HG02678 (cell line): Measurements from ENCODE around the gene KIRREL2.
A peak's percentile ranks its signal among the peaks of the same experiment; 100 is the strongest.

Source experiments
- ATAC-seq: cut with Tn5 transposase; IDR thresholded peaks from one replicate; pipeline ENCODE4 v1.9.1; 2021; ENCODE audit warnings: mild to moderate bottlenecking, moderate library complexity; ENCODE audit not compliant: unreplicated experiment

The KIRREL2 gene

DNA sequence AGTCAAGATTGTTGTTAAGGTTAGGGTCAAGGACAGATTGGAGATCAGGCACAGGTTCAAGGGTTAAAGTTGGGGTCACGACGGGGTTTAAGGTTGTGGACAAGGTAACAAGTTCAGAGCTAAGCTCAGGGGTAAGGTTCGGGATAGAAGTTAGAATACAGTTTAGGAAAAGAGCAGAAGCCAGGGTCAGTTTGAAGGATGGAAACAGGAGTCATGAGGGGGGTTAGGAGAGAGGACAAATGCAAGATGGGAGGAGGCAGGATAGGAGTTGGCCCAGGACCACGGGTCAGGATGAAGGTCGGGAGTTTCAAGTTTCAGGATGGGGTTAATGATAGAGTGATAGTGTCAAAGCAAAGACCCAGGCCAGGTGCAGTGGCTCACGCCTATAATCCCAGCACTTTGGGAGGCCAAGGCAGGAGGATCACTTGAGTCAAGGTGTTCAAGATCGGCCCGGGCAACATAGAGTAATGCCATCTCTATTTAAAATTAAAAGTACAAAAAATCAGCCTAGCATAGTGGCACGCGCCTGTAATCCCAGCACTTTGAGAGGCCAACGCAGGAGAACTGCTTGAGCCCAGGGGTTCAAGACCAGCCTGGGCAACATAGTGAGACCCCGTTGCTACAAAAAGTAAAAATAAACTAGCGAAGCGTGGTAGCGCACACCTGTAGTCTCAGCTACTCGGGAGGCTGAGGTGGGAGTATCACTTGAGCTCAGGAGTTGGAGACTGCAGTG lies 12.1 kb upstream of the KIRREL2 start:
- ATAC-seq = no peak

GRCh38 chr19:35845215-35846037 lies 11.3 kb upstream of the KIRREL2 start:
- ATAC-seq = no peak

DNA sequence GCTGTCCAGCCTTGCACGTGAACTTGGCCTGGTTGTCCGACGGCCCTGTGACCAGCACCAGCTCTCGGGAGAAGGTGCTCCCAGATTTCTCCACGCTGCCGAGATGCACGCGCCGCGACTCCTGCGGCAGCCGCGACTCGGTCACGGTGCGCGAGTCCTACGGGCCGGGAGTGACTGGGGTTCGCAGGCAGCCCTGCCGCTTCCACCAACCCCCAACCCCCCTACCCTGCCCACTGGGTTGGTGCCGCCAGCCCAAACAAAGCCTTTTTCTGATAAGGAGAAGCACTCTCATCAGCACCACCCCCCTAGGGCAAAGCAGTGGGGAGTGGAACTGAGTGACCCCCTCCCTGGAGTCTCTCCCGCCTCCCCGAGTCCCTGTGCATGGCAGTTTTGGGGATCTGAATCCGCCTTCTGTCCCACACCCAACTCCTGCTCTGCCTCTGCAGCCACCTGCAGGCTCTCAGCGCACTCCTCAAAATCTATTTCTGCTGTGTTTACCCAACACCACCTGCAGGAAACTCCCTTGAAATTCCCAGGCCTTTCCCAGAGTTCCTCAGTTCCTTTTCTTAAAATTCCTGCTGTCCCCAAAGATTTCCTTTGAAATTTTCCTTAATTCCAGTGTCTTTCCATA lies 10.6 kb upstream of the KIRREL2 start:
- ATAC-seq = no peak

DNA sequence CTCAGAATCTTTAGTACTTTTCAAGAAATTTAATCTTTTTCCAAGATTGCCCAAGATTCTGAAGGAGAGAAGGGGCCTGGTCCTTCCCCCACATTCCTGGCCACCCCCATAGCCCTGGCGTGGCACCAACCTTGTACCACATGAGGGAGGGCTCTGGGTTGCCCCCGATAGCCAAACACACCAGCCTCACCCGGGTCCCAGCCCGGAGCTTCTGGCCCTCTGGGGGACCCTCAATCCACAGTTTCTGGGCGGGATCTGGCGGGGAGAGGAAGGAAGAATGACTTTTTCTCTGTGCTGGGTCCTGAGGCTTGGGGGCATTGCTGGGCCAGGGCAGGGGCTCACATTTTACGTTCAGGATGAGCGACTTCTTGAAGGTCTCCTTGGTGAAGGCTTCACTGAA lies 8.8 kb upstream of the KIRREL2 start:
- no peak for ATAC-seq

- no peak for ATAC-seq
Measured at GRCh38 chr19:35848486-35848885, 8.2 kb upstream of the KIRREL2 start.

- ATAC-seq = no peak
Measured at GRCh38 chr19:35848919-35849505, 7.7 kb upstream of the KIRREL2 start.

DNA sequence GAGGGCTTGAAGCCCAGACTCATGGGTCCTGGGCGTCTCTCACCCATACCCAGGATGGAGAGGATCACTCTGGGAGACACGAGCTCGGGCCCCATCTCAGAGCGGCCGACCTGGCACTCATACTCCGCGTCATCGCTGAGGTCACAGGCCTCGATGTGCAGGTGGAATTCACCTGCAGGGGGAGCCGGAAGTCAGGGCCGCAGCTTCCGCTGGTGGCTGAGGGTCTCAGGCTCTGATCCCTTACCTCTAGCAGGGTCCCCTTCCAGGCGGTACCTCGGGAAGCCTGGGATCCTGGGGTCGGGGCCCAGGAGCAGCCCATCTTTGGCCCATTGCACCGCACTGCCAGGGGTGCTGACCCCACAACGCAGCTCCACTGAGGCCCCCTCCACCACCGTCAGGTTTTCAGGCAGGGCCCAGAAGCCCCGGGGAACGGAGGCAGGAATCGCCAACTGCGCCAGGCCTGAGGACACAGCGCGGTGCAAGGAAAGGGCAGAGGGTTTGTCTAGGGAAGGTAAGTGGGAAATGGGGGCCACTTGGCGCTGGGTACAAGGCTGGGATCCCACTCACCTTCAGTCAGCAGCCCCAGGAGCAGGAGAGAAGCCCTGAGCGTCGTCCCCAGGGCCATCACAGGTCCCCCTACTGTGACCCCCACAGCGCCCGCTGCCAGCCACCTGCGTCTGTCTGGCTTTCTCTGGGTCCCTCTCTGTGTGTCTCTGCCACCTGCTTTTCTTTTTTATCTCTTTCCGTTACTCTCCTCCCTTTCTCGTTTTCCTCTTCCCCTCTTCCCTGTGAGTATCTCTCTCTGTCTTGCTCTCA lies 5.3 kb upstream of the KIRREL2 start:
- no peak for ATAC-seq

DNA sequence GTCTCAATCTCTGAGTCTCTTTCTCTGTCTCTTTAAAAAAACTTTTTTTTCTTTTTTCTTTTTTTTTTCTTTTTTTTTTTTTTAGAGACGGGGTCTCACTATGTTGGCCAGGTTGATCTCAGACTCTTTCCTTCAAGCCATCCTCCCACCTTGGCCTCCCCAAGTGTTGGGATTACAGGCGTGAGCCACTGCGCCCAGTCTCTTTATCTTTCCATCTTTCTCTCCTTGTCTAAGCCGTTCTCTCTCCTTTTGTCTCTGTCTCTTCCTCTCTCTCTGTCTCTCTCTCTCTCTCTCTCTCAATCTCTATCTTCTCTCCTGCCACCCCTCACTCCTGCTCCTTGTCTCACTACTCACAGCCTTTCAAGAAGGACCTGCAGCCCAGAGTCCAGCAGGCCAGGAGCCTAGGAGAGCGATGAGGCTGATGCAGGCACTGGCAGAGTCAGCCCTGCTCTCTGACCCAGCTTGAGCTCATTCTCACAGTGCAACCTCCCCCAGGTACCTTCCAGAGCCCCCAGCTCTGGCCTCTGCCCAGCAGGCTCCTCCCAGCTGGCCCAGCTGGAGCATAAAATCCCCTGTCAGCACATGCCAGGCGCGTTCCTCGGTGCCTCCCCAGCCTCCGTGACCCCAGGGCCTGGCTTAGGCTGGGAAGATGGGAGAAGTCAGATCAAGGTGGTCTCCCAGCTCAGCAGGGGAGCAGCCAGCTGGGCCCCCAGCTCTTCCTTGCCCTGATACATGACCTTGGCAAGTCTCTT lies 4.5 kb upstream of the KIRREL2 start, which contains the start of gene NPHS1:
Gene NPHS1, minus strand, starts transcription at position 476 of the 752 bp plus-strand sequence. CDS start 667 bp downstream, outside the sequence.
- ATAC-seq = no peak

GRCh38 chr19:35853038-35853756 lies 3.5 kb upstream of the KIRREL2 start:
- ATAC-seq = no peak

DNA sequence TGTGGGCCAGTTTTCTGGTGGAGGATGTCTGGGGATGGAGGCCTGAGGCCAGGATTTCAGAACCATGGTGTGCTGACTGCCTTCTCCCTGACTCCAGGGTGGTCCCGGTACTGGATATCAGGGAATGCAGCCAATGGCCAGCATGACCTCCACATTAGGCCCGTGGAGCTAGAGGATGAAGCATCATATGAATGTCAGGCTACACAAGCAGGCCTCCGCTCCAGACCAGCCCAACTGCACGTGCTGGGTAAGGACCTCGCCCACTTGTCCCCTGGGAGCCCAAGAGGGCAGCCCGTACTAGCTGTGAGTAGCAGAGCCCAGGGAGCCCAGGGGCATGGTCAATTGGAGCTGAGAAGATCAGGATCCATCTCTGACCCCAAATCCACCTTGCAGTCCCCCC lies 1.6 kb downstream of the KIRREL2 start:
- no peak for ATAC-seq

GRCh38 chr19:35859414-35859813 lies 2.7 kb downstream of the KIRREL2 start:
- ATAC-seq = no peak

DNA sequence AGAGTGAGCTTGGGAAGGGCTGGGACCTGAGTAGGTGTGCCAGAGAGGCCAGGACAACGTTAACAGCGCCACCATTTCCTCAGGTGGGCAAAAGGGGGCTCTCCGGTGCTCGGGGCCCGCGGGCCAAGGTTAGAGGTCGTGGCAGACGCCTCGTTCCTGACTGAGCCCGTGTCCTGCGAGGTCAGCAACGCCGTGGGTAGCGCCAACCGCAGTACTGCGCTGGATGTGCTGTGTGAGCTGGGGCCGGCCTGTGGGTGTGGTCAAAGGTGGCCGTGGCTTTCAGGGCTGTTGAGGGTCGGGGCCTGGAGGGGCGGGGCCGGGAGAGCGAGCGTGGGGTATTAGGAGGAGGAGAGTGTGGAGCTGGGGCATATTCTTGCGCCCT lies 3.7 kb downstream of the KIRREL2 start:
- no peak for ATAC-seq

GRCh38 chr19:35860818-35861639 lies 4.3 kb downstream of the KIRREL2 start:
- ATAC-seq = no peak

DNA sequence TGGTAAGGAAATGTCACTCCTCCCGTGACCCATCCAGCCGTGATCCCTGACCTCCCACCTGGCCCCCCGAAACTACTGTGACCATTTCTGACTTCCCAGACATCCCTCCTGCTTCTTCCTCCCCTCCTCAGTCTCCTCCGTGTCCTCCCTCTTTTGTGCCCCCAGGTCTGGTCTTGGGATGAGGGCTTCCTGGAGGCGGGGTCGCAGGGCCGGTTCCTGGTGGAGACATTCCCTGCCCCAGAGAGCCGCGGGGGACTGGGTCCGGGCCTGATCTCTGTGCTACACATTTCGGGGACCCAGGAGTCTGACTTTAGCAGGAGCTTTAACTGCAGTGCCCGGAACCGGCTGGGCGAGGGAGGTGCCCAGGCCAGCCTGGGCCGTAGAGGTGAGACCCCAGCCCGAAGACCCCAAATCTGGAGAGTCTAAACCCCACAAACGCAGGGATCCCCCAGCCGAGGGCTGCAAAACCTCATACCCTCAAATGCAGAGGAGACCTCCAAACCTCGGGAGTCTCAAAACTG lies 5.0 kb downstream of the KIRREL2 start:
- no peak for ATAC-seq

DNA sequence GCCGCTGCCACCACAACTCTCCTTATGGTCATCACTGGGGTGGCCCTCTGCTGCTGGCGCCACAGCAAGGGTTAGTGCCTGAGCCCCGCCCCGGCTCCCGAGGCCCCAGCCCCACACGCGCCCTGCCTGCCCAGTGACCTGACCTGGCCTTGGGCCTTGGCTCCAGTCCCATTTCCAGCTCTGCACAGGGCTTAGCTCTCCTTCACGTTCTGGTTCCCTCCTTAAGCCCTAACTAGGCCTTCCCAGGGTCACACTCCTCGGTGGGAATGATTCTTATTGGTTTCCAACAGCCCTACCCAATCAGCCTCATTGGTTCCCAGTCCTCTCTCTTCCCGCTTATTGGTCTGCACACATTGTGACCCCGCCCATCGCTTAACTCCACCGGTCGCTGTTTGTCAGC lies 5.8 kb downstream of the KIRREL2 start:
- ATAC-seq = no peak

- ATAC-seq = no peak
Measured at GRCh38 chr19:35863018-35863417, 6.3 kb downstream of the KIRREL2 start.

GRCh38 chr19:35868172-35868822 lies 11.6 kb downstream of the KIRREL2 start, which contains the start of gene APLP1:
Gene APLP1, plus strand, starts transcription at chr19:35868574. Its CDS starts 63 bp downstream, at chr19:35868637.
- peak; percentile 54 for ATAC-seq
